ENCODE data around the gene ELMO1.

Gene ELMO1

DNA sequence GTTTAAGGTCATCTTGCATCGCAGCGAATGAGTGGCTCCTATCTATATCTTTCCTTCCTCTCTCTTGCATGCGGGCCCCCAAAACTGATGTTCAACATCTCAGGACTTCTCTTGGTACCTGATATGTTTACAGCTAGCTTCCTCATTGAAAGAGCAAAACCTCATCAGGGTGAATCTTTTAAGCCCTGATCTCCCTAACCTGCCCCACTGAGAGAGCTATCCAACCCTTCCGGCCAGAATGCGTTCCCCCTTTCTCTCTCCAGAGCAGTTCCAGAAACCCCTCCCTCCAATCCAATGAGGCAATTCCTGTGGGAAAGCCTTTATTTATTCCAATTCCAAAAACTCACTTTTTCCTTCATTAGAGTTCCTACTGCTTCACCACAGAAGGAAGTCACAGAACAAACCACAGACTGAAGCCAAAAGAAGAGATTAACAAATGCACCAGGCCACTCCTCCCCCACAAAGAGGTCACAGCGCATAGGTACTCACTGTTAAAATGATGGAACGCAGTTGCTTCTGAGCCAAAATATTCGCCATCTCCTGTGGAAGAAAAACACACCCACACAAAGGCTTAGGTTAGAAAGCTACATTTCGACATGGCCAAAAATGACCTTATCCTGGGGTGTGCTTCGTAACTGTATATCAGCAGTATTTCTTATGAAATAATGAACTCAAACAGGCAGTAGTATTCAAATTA is 232.4 kb downstream of the ELMO1 start:
- DNase-seq (ENCODE audit: low read depth in 3 of 3) = no peak

DNA sequence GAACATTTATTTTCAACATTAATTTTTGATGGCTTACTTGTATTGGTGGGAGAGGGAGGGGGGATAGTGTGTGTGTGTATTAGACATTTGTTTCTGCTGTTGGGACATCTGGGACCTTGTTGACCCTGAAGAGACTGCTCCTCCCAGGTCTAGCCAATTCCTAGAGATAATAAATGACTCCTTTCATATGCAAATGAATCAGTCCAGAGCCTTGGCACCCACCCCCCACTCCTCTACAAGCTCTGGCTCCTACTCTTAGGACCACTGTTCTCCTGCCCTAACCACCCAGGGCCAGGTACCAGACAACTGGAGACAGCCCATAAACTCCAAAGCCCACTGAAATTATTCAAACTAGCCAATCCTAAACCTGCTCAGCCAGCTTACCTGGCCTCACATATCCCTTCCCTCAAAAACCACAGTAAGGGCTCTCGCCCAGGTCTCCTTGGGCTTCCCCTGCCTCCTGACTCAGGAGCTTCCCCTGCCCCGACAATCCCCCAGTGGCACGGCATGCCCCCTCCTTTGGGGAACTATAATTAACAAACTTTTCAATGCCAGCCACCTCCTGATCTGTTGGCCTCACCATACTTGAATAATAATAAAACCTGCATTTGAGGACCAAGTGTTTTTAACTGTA is 233.3 kb downstream of the ELMO1 start:
- DNase-seq (ENCODE audit: low read depth in 3 of 3) = no peak

DNA sequence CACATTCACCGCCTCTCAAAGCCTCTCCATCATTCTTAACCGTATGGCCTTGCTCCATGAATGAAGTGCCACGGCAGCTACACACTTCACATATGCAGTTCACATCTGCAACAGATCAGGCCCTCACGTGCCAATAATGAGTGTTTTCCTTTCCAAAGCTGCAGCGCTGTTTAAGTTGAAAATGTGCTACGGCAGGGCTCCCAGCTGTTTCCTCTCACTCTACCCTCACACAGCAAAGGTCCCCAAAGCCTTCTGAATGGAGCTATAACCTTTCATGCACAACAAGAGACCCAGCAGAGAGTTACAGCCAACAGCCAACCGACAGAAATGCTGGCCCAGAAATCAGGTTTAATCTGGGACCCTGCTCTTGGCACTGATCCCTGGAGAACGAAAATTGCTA is 236.1 kb downstream of the ELMO1 start:
- no peak for DNase-seq (ENCODE audit: low read depth in 3 of 3)

DNA sequence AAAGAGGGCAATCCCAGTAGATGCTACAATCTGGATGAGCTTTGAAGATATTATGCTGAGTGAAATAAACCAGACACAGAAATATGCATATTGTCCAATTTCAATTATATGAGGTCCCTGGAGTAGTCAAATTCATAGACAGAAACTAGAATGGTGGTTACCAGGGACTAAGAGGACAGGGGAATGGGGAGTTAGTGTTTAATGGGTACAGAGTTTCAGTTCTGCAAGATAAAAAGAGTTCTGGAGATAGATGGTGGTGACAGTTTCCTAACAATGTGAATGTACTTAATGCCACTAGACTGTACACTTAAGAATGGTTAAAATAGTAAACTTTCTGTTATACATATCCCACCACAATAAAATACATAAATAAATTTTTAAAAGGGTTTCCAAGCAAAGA is 236.6 kb downstream of the ELMO1 start:
- no peak for DNase-seq (ENCODE audit: low read depth in 3 of 3)

DNA sequence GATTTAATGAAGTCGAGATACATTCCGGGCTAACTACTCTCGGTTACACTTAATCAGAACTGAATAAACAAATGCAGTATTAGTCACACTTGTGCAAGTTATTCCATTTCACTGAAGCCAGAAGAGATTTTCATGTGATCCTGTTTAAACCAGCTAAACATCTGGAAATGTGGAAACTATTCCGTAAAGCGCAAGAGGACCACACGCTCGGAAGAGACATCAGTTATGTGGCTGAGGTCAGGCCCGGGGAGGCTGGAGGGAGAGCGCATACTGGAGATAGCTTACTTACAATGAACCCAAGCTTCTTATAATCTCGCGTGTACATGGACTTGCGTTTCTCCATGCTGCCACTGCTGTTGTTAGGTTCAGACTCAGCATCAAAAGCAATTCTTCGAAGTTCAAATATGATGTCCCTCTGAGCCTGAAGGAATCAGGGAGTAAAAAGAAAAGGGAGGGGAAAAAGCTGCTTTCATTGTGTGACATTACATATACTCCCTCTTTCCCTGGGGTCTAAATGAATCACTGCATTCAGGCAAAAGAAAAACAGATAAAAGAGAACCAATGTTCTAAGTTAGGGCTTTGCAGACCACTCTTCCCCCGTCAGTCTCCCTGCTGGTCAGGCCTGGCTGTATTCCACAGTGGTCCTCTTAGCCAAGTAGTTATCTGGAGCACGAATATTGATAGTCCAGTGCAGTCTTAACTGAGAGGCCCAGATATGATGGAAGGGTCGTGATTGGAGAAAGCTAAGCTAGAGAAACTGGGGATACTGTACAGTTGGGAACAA is 237.4 kb downstream of the ELMO1 start:
- DNase-seq (ENCODE audit: low read depth in 3 of 3) = no peak

DNA sequence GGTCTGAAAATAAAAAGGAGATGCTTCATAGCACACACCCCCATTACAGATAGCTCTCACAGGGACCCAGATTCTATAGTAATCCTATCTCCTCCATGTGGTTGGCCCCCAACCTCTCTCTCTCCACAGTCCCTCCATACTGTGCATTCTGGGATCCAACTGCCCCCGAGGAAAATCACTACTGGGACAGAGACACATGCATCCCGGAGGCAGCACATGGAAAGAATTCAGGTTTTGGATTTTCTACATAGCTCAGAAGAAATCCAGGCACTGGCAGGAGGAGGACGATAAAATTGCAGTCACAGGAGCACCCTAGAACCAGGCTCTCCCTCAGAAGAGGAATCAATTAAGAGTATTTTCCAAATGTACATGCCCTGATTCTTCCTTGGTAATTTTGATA is 239.5 kb downstream of the ELMO1 start:
- no peak for DNase-seq (ENCODE audit: low read depth in 3 of 3)

DNA sequence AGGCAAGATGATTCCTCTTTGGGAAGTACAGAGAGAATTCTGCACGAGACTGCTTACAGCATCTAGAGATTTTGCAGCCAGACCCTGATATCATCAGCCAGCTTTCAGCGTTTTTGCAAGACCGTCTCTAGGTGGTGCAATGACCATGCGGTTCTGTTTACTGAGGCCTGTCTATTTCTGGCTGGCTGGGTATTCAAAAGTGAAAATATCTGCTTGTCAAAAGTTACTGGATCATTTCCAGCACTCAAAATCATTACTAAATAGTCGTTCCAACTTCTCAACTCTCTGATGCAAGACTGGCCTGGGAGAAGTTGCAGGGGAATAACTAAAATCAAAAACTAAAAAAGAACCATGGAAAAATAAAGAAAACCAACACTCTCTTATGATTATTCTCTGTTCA is 240.1 kb downstream of the ELMO1 start:
- no peak for DNase-seq (ENCODE audit: low read depth in 3 of 3)

DNA sequence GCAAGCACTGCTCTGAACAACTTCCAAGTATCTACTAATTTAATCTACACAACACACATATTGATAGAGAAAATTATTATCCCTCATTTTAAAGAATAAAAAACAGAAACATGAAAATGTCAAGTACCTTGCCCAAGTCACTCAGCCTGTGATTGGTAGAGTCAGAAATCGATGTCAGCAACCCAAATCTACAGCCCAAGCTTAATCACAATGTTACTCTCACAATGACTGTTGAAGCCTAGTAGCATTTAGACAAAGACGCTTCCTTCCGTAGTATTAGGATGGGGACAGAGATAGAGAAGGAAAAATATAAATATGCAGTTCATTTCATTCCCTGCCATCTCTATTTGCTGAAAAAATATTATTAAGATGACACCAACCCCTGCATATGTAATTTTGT is 242.5 kb downstream of the ELMO1 start:
- no peak for DNase-seq (ENCODE audit: low read depth in 3 of 3)

DNA sequence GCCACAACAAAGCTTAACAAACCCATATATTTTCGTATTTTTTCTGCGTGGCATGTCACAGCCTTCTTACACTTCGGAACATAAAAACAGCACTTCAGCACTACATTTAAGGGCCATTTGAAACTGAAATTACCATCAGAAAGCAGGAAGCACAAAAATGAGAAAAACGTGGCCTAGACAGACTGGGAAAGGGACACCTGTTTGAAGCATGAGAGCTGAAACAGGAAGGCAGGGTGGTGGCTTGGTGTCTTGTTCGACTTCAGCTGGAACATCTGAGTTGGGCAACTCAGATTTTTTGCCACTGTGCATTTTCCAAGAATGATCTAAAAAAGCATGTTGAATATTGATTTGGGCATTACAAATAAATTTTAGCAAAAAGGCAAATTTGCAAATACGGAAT is 243.2 kb downstream of the ELMO1 start:
- no peak for DNase-seq (ENCODE audit: low read depth in 3 of 3)

DNA sequence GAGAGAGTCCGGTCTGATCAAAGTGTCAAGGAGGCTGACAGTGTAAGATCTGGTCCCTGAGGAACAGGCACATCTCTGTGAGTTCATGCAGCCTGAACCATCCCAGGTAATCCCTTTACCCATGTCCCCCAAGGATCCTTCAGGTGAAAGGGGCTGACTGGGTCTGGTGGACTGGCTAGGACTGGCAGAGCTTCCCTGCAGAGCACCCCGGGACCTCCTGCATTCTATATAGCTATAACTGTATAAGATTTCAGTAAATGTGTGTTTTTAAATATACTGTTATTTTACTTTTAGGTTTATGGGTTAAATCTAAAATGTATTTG is 246.8 kb downstream of the ELMO1 start:
- no peak for DNase-seq (ENCODE audit: low read depth in 3 of 3)

DNA sequence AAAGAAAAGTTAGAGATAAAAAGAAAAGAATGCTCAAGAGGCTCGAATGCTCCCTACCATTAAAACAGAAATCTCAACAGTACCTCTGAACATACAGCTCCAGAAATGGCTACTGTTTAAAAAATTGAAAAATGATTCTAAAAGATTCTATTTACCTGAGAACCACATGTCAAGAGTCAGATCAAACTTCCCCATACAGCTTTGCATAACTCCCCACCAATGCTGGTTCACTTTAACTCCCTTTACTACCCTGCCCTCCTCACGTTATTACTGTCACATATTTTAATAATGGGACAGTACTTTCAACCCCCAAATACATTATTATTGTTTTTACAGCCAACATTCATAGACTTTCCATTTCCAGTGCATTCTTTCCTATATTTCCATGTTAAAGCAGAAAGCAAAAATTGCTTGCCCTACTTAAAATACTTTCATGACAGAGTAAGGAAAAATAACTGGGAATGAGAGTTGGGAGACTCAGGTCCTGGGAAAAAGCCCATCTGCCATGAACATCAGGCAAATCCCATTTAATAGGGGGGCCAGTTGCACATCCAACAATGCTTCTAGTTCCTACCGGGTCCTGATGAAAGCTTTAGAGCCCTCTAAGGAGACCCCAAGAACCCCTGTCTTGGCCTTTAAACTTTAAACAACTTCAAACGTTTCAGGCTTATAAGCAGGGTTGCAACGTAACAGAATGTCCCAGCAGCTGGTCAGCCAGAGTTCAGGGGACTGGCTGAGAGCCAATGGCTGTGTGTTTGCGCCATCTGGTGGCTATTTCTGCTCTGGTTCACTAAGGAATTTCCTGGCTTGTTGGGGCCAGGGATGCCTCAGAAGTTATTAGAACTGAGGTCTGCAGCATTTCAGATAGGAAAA is 247.4 kb downstream of the ELMO1 start:
- peak in 2 of 3 experiments; percentile 17 to 37 for DNase-seq (ENCODE audit: low read depth in 3 of 3)

DNA sequence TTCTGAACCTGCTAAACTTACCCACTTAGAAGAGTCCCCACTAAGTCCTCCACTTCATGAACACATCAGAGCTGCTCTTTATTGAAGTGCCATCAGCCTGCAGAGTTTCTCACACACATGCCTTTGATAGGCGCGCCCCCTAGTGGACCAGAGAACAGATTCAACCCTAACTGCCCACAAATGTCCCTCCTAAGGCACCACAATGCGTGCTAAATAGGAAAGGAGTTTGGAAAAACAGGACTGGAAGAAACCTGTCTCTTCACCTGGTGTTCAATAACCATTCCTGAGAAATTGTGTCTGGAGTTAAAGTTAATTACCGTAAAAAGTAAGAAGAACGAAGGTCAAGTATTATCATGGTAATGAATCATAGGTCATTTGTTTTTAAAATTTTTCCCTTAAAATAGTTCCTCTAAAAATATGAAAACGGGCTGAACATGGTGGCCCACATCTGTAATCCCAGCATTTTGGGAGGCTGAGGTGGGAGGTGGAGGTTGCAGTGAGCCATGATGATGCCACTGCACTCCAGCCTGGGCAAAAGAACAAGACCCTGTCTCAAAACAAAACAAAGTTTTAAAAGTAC is 249.7 kb downstream of the ELMO1 start:
- DNase-seq (ENCODE audit: low read depth in 3 of 3) = peak; percentile 52 to 66 (median 62)

DNA sequence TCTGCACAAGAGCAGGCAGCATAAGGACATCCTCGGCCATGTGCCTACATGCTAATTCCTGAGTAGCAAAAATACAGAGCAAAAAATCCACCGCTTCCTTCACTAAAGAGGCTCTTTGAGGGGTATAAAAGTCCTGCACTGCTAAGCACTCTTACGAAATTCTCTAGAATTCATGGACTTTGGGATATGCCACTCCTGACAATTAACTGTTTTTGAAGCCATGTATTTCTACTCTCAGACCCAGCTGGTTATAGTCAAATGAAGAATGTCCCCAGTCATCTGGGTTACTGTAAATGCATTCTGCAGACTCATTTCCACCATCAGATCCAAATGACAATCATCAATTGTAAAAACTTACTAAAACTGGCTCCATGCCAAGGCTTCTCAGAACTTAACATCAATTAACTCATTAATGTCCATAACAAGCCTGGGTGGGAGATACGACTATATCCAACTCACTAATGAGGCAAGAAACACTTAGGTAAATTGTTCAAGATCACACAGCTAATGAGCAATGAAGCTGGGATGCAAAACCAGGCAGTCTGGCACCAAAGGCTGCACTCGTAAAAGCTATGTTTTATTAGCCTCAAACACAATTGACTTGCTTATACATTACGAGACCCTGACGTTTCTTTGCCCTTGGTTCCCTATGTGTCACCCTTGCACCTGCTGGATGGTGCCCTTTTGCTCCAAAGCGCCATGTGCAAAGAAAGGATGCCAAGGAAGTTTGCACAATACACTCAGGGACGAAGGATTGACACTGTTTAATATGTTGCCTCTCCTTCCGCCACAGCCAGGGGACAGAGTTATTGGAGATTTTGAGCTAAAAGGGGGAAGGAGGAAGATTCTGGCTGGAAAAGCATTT is 250.4 kb downstream of the ELMO1 start:
- DNase-seq (ENCODE audit: low read depth in 3 of 3) = no peak

DNA sequence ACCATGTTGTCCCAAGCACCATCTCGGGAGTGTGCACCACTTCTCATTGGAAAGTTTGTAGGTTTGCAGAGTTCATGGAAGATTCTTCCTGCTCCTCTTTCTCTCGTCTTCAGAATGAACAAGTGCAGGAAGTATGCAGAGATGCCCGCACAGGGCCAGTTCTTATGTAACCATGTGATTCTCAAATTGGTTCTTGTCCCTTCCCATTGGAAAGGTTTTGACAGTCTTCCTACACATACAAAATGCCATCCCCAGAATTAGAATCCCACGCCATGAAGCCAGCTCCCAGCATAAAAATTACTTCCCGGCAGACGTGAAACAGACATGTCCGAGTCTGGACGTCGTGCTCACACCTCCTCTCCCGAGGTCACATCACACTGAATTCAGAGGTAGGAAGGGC is 251.6 kb downstream of the ELMO1 start:
- DNase-seq (ENCODE audit: low read depth in 3 of 3) = no peak

DNA sequence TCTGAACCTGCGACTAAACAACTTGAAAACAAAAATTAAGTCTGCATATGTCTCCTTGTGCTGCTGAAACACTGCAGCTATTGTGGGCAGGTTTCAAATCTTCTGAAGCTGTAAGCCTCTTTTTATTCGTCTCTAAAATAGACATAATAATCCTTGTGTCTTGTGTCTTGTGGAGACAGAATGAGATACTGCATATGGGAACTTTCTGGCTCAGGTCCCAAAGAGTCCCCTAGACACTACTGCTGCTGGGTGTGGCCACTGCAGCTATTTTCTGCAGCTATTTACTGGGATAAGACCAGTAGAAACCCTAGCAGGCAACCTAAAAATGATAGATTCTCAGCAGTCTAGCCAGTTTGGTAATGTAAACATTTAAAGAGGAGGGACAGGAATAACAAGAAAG is 252.0 kb downstream of the ELMO1 start:
- DNase-seq (ENCODE audit: low read depth in 3 of 3) = no peak

DNA sequence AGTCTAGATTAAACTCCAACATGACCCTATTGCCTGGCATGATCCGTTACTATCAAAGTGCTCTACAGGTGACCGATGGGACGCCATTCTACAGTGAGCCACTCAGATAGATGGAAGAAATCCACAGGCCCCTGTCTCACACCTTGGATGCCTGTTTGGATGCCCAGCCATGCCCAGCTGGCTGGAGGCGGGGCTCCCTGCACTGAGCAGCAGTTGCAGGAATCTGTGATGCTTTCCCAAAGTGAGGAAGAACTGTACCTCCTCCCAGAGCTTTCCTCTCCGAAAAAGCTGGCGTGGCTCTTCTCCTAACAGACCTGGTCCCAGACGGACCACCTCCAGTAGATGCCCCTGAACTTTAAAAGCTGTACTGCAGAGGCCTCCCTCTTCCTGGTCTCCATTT is 253.3 kb downstream of the ELMO1 start:
- DNase-seq (ENCODE audit: low read depth in 3 of 3) = no peak

DNA sequence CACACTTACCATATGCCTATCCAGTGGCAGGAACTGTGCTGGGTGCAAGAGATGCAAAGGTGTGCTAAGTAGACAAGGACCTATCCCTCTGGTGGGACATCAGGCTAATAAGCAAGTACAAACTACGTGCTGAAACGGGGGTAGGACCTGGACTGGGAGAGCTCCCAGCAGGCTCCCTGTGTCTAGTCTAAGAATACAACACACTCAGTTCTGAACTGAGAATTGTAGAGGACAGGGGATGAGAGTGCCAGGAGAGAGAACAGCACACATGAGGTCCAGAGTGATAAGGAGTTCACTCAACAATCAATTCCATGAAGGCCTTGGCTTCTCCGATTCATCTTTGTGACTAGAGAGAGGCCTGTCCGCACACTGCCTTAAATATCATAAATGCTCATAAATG is 253.7 kb downstream of the ELMO1 start:
- DNase-seq (ENCODE audit: low read depth in 3 of 3) = no peak

DNA sequence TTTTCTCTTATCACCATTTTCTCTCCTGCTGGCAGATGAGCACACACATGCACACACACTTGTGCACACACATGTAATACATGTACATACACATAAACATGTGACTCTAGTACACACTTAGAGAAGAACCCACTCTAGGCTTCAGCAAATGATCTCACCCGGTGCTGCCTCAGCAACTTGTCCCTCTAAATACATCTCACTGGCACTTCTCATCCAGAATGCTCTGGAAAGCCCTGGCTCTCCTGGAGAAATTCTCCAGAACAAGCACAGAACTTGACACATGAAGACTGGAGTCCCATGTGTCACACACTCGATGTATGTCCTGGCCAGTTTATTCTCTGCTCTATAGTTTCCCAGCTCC is 254.9 kb downstream of the ELMO1 start:
- DNase-seq (ENCODE audit: low read depth in 3 of 3) = no peak

DNA sequence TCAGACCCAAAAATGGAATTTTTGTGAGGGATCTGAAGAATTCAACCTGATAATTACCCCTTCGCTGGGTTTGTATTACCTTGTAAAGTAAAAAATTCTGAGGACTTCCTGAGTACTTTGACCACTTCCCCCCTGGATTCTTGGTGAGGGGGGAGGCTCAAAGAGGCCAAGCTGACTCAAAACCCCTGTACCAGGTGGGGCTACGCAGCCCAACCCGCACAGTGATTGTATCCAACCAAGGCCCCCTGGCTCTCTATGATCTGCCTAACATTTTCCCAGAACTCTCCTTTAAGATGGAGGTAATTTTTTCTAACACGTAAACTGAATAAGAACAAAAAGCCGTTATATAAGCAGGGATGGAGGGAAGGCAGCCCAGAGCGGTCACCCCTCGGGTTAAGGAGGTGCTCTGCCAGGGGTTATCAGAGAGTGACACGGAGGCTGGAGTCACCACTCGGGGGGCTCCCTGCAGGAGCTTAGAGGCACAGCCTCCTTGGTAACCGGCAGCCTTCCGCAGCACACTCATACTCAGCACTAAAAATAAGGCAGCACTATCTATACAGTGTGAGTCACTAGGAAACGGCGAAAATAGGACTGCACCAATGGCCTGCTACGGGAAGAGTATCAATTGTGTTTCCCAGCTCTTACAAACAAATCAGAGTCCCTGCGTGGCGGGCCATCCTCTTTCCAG is 255.4 kb downstream of the ELMO1 start:
- no peak for DNase-seq (ENCODE audit: low read depth in 3 of 3)

DNA sequence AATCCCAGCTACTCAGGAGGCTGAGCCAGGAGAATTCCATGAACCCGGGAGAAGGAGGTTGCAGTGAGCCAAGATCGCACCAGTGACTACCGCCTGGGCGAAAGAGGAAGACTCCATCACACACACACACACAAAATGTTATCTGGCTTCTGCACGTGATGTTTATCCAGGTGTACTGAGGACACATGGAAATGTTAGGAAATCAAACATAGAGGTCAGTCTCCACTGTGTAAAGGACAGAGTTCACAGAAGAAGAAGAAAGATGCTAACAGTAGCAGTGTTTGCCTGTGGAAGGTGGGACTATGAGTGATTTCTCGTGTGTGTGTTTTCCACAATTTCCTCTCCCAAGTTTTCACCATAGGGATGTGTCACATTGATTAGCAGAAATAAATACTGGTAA is 256.9 kb downstream of the ELMO1 start:
- DNase-seq (ENCODE audit: low read depth in 3 of 3) = no peak
